GM19468 (cell line): ENCODE results near the gene MICALL2.

Experiments used
- ATAC-seq: cut with Tn5 transposase; IDR thresholded peaks from one replicate; pipeline ENCODE4 v1.9.1; 2021; ENCODE audit warnings: mild to moderate bottlenecking, moderate library complexity, moderate number of reproducible peaks; ENCODE audit not compliant: unreplicated experiment; ENCODE audit errors: extremely low read depth

MICALL2 gene

GRCh38 chr7:1402110-1402790 is 57.0 kb downstream of the MICALL2 start:
- ATAC-seq: no peak

GRCh38 chr7:1401011-1401410 is 58.3 kb downstream of the MICALL2 start:
- no peak for ATAC-seq

GRCh38 chr7:1400371-1400770 is 58.9 kb downstream of the MICALL2 start:
- ATAC-seq: no peak

GRCh38 chr7:1397491-1398327 is 61.6 kb downstream of the MICALL2 start:
- no peak for ATAC-seq

GRCh38 chr7:1396195-1396594 is 63.1 kb downstream of the MICALL2 start:
- no peak for ATAC-seq

- ATAC-seq: no peak
These were observed 63.8 kb downstream of the MICALL2 start for GRCh38 chr7:1395211-1396070.

GRCh38 chr7:1394371-1394770 is 64.9 kb downstream of the MICALL2 start:
- no peak for ATAC-seq

- no peak for ATAC-seq
These were observed 65.8 kb downstream of the MICALL2 start for GRCh38 chr7:1393421-1393820.

- ATAC-seq: no peak
These were observed 66.7 kb downstream of the MICALL2 start for GRCh38 chr7:1392556-1392955.

- no peak for ATAC-seq
These were observed 67.8 kb downstream of the MICALL2 start for GRCh38 chr7:1391449-1391848.

GRCh38 chr7:1388703-1389335 is 70.5 kb downstream of the MICALL2 start:
- ATAC-seq: no peak

- ATAC-seq: no peak
These were observed 71.1 kb downstream of the MICALL2 start for GRCh38 chr7:1388021-1388702.

- no peak for ATAC-seq
These were observed 72.0 kb downstream of the MICALL2 start for GRCh38 chr7:1387261-1387660.

- no peak for ATAC-seq
These were observed 72.5 kb downstream of the MICALL2 start for GRCh38 chr7:1386623-1387220.

GRCh38 chr7:1385809-1386622 is 73.3 kb downstream of the MICALL2 start:
- ATAC-seq: no peak

GRCh38 chr7:1385086-1385808 is 74.0 kb downstream of the MICALL2 start:
- ATAC-seq: no peak
